HG03045 (cell line): ENCODE data around the gene KRTAP9-8.
"Not testable (repeated sequence)": the region's sequence is repeated elsewhere in the genome, so short reads cannot be mapped to it uniquely, and the experiment has no call there.

Experiments used
- ATAC-seq: cut with Tn5 transposase; IDR thresholded peaks from one replicate; pipeline ENCODE4 v1.9.1; 2021; ENCODE audit warnings: mild to moderate bottlenecking, moderate library complexity; ENCODE audit not compliant: unreplicated experiment

KRTAP9-8 gene

GRCh38 chr17:41237949-41238437 lies at the start of gene KRTAP9-8:
TSS of gene KRTAP9-8 (plus strand) at chr17:41237999. CDS start at chr17:41238052, 53 bp downstream.
- ATAC-seq: not testable (repeated sequence)

GRCh38 chr17:41189837-41190318 lies 47.9 kb upstream of the KRTAP9-8 start, which contains the start of gene KRTAP9-1:
TSS of gene KRTAP9-1 (plus strand) at chr17:41189887. CDS start at chr17:41189887, 0 bp downstream.
- not testable (repeated sequence) for ATAC-seq

- no peak for ATAC-seq
Measured at GRCh38 chr17:41190328-41190727, 47.5 kb upstream of the KRTAP9-8 start.

GRCh38 chr17:41196068-41196467 lies 41.7 kb upstream of the KRTAP9-8 start:
- ATAC-seq: no peak

GRCh38 chr17:41199421-41200078 lies 38.2 kb upstream of the KRTAP9-8 start:
- ATAC-seq: no peak

GRCh38 chr17:41211845-41212466 lies 25.8 kb upstream of the KRTAP9-8 start:
- ATAC-seq: no peak

- ATAC-seq: no peak
Measured at GRCh38 chr17:41212524-41213169, 25.2 kb upstream of the KRTAP9-8 start.

- ATAC-seq: no peak
Measured at GRCh38 chr17:41215681-41216080, 22.1 kb upstream of the KRTAP9-8 start.

GRCh38 chr17:41223821-41224220 lies 14.0 kb upstream of the KRTAP9-8 start:
- no peak for ATAC-seq

GRCh38 chr17:41226051-41226450 lies 11.7 kb upstream of the KRTAP9-8 start:
- no peak for ATAC-seq

GRCh38 chr17:41226598-41227095 lies 11.2 kb upstream of the KRTAP9-8 start, which contains the start of gene KRTAP9-2:
TSS of gene KRTAP9-2 (plus strand) at chr17:41226648. CDS start at chr17:41226655, 7 bp downstream.
- ATAC-seq: not testable (repeated sequence)

GRCh38 chr17:41230094-41230493 lies 7.7 kb upstream of the KRTAP9-8 start:
- ATAC-seq: no peak

- no peak for ATAC-seq
Measured at GRCh38 chr17:41231731-41232130, 6.1 kb upstream of the KRTAP9-8 start.

GRCh38 chr17:41232399-41233105 lies 5.2 kb upstream of the KRTAP9-8 start, which contains the start of gene KRTAP9-3:
TSS of gene KRTAP9-3 (plus strand) at chr17:41232449. CDS start at chr17:41232502, 53 bp downstream.
- not testable (repeated sequence) for ATAC-seq

- ATAC-seq: not testable (repeated sequence)
Measured at GRCh38 chr17:41237116-41237515, 683 bp upstream of the KRTAP9-8 start.

GRCh38 chr17:41246995-41247787 lies 9.4 kb downstream of the KRTAP9-8 start:
- not testable (repeated sequence) for ATAC-seq

GRCh38 chr17:41249637-41250240 lies 11.9 kb downstream of the KRTAP9-8 start, which contains the start of gene KRTAP9-4:
TSS of gene KRTAP9-4 (plus strand) at chr17:41249687. CDS start at chr17:41249721, 34 bp downstream.
- not testable (repeated sequence) for ATAC-seq

- ATAC-seq: no peak
Measured at GRCh38 chr17:41251261-41251660, 13.5 kb downstream of the KRTAP9-8 start.

GRCh38 chr17:41254861-41255260 lies 17.1 kb downstream of the KRTAP9-8 start:
- ATAC-seq: no peak
